ENCODE results near the gene NUB1. TPM values are rescaled to one million over a fixed set of nuclear protein-coding genes. Genes with fewer than 3 reads are reported as not detected.
"Not testable (repeated sequence)": the region's sequence is repeated elsewhere in the genome, so short reads cannot be mapped to it uniquely, and the experiment has no call there.

NUB1 gene
- total RNA-seq, 1 donor from 2014 or later: 28.2 TPM

DNA sequence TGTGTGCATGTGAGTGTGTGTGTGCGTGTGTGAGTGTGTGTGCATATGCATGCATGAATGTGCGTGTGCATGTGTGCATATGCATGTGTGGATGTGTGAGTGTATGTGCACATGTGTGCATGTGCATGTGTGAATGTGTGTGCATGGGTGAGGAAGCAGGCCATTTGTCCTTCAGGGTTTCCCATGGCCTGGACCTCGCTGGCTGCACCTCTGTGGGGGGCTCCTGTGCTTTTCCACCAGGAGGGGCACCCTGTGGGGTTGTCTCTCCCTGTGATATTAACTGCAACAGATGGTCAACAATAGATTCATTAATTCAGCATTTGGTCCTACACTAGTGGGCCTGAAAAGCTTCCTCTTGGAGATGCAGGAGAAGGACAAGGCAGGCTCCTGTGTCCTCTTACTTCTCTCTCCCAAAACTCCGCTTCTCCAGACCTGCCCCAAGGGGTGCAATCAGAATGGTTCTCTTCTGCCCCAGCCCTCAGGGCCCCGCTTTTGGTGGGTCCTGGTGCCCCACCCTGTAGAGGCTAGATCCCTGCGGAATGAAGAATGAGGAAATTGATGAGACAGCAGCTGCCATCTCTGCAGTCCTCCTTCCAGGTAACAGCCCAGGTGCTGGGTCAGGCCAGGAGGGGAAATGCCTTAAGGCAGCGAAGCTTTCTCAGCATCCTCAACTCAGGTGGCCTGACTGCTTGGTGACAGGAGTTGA is 41.5 kb upstream of the NUB1 start:
- no peak overlapping the region for H3K4me3 ChIP-seq
- H3K27ac ChIP-seq: no peak overlapping the region
- TF ChIP-seq, protein P1, sequence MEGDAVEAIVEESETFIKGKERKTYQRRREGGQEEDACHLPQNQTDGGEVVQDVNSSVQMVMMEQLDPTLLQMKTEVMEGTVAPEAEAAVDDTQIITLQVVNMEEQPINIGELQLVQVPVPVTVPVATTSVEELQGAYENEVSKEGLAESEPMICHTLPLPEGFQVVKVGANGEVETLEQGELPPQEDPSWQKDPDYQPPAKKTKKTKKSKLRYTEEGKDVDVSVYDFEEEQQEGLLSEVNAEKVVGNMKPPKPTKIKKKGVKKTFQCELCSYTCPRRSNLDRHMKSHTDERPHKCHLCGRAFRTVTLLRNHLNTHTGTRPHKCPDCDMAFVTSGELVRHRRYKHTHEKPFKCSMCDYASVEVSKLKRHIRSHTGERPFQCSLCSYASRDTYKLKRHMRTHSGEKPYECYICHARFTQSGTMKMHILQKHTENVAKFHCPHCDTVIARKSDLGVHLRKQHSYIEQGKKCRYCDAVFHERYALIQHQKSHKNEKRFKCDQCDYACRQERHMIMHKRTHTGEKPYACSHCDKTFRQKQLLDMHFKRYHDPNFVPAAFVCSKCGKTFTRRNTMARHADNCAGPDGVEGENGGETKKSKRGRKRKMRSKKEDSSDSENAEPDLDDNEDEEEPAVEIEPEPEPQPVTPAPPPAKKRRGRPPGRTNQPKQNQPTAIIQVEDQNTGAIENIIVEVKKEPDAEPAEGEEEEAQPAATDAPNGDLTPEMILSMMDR (IDR thresholded peaks at IDR 0.05): no peak
- H3K36me3 ChIP-seq: no peaks in the 10 kb centered on the region
- peaks cover 3 to 4% of the 10 kb centered on the region in 2 donors for H3K4me1 ChIP-seq
- intact Hi-C loops (cut with DNase I): loop anchor here (5.0 kb wide), 1 partner anchor 73 kb away; the partner anchor contains the start of gene ABCF2
- peak in 1 of 2 donors; percentile 43 for DNase-seq (ENCODE audit: low spot score in 2 of 2)
- H3K9me3 ChIP-seq: no peaks in the 10 kb centered on the region
- no peaks in the 10 kb centered on the region for H3K27me3 ChIP-seq

DNA sequence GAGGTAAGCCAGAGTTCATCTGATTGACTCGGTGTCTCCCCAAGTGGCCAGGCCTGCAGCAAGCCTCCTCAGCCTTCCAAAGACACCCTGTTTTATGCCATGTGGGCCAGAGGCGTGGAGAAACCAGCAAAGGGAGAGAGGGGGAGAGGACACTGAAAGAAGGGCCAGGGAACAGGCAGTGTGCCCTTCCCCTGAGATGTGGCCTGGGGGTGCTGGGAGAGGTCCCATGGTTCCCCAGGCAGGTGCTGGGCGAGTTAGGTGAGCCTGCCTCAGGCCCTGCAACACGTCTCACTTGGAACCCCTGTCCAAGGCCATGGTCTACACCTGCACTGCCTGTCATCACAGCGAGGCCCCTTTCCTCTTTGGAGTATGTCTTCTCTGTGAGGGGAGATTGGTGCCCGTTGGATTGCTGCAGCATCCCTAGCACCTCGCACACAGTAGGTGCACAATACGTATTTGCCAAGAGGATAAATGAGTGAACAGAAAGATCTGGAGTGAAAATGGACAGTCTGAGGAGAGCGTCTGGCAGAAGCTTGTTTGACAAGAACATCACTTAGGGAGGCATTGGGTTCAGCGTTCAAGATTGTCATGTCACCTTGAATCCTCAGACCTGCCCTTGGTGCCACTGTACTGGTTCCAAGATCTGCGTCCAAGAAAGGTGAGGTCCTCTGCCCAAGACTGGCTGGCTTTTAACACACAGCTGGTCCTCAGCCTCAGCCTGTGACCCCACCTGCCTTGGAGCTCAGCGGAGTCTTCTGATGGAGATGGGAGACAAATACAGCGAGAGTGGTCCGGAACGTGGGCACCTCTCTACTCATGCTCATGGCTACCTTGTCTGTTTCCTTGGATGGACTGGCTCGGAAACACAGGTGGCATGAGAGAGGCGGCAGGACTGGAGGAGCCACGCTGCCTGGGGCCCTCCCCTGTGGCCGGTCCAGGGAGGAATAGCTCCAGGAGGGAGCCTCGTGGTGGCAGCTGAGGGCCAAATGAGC is 39.8 kb upstream of the NUB1 start:
- intact Hi-C loops (cut with DNase I): loop anchor here (2.0 to 5.0 kb wide), 4 partner anchors 25 to 177 kb away; partner anchors contain the start of gene ABCF2
- Histone ChIP-seq H3K9me3 (no peaks in the 10 kb centered on the region), H3K27me3 (no peaks in the 10 kb centered on the region), H3K27ac (no peak overlapping the region), H3K4me1 (peaks cover 3 to 4% of the 10 kb centered on the region in 2 donors), H3K36me3 (no peaks in the 10 kb centered on the region), H3K4me3 (no peak overlapping the region)
- peak in 1 of 2 donors; percentile 62 for DNase-seq (ENCODE audit: low spot score in 2 of 2)
- TF ChIP-seq, protein P1 (IDR thresholded peaks at IDR 0.05): no peak

DNA sequence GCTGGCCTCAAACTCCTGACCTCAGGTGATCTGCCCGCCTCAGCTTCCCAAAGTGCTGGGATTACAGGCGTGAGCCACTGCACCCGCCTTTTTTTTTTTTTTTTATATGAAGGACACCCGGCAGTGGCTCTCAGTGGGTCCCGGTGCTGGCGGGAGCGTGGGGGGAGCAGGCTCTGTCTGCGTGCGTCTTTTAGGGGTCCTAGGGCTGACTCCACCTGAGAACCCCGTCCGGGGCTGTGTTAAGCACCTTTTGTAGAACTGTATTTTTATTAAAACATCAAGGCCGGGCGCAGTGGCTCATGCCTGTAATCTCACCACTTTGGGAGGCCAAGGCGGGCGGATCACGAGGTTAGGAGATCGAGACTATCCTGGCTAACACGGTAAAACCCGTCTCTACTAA is 37.4 kb upstream of the NUB1 start:
- not testable (repeated sequence) for H3K4me1 ChIP-seq, H3K4me3 ChIP-seq, H3K9me3 ChIP-seq, H3K36me3 ChIP-seq, H3K27me3 ChIP-seq, H3K27ac ChIP-seq
- DNase-seq (ENCODE audit: low spot score in 2 of 2): peak in 1 of 2 donors; percentile 58
- intact Hi-C loops (cut with DNase I): loop anchor here (5.0 kb wide), 1 partner anchor 77 kb away; the partner anchor contains the start of gene ABCF2

DNA sequence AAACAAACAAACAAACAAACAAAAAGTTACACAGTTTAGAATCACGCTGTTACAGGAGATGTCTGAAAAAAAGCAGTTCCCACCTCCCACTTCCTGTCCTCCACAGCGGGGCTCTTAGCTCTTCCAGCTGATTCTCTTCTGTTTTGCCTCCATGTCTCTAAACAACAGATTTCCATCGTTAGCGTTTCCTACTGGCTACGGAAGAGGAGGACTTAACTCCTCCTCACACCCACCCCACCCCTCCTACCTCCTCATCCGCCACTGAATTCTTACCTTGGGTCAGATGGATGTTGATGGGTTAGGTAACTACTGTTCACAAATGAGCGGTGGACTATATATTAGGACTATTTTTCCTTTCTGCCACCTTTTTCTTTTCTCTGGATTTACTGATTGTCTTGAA is 36.8 kb upstream of the NUB1 start:
- H3K4me1 ChIP-seq: peaks cover 3 to 4% of the 10 kb centered on the region in 2 donors
- H3K4me3 ChIP-seq: no peak overlapping the region
- no peaks in the 10 kb centered on the region for H3K36me3 ChIP-seq
- no peaks in the 10 kb centered on the region for H3K27me3 ChIP-seq
- intact Hi-C loops (cut with DNase I): loop anchor here (5.0 kb wide), 1 partner anchor 78 kb away; the partner anchor contains the start of gene ABCF2
- no peaks in the 10 kb centered on the region for H3K9me3 ChIP-seq
- no peak for DNase-seq (ENCODE audit: low spot score in 2 of 2)
- TF ChIP-seq, protein P1 (IDR thresholded peaks at IDR 0.05): no peak
- no peak overlapping the region for H3K27ac ChIP-seq

GRCh38 chr7:151306374-151306773 is 35.2 kb upstream of the NUB1 start:
- DNase-seq (ENCODE audit: low spot score in 2 of 2): peak in 1 of 2 donors; percentile 25
- H3K4me1 ChIP-seq: peaks cover 3 to 4% of the 10 kb centered on the region in 2 donors
- no peaks in the 10 kb centered on the region for H3K9me3 ChIP-seq
- no peaks in the 10 kb centered on the region for H3K27me3 ChIP-seq
- no peak overlapping the region for H3K27ac ChIP-seq
- intact Hi-C loops (cut with DNase I): no loop called here
- H3K36me3 ChIP-seq: no peaks in the 10 kb centered on the region
- TF ChIP-seq, protein P1 (IDR thresholded peaks at IDR 0.05): no peak
- H3K4me3 ChIP-seq: no peak overlapping the region

All from ascending aorta (tissue), 2 donors.